Sigmoid colon (tissue), 7 donors: ENCODE results near the gene IMP4. TPM values are rescaled to one million over a fixed set of nuclear protein-coding genes. Genes with fewer than 3 reads are reported as not detected.

ENCODE experiments used
- DNase-seq: peaks from one replicate; pipeline ENCODE4 v3.0.0-alpha.2; 2019
- H3K27ac ChIP-seq, 4 donors: fragments of 200-600 bp; sonication (generic); one replicate each; pipeline ENCODE4 v1.5.1; 2016 to 2019; ENCODE audit warnings: mild to moderate bottlenecking in 1 of 4
- H3K27me3 ChIP-seq, 3 donors: fragments of 200-600 bp; sonication (generic); one replicate each; pipeline ENCODE4 v1.5.1; 2019; ENCODE audit warnings: mild to moderate bottlenecking in 1 of 3
- H3K36me3 ChIP-seq, 4 donors: fragments of 200-600 bp; sonication (generic); one replicate each; pipeline ENCODE4 v1.5.1; 2016 to 2019
- H3K4me1 ChIP-seq, 4 donors: fragments of 200-600 bp; sonication (generic); one replicate each; pipeline ENCODE4 v1.5.1; 2017 to 2019
- H3K4me3 ChIP-seq, 4 donors: fragments of 200-600 bp; sonication (generic); one replicate each; pipeline ENCODE4 v1.5.1; 2017 to 2019; ENCODE audit warnings: mild to moderate bottlenecking in 2 of 4, moderate library complexity in 1 of 4
- H3K9me3 ChIP-seq, 4 donors: fragments of 200-600 bp in 3 of 4; sonication (generic) in 3 of 4; one replicate each; pipeline versions ENCODE4 v1.5.1 to v1.6.1; 2013 to 2019
- CTCF ChIP-seq, 4 experiments: fragments of 450-650 bp in 3 of 4; fragments of 200-600 bp in 1 of 4; IDR thresholded peaks; one replicate each; pipeline ENCODE4 v1.5.1; 2016 to 2019; ENCODE audit warnings: antibody characterized with exemption in 4 of 4, mild to moderate bottlenecking in 3 of 4, moderate library complexity in 2 of 4
- EP300 ChIP-seq, 4 donors: sonication (generic); formaldehyde crosslinking; IDR thresholded peaks; one replicate each; pipeline ENCODE4 v1.6.1; 2017; ENCODE audit warnings: antibody characterized with exemption in 4 of 4
- POLR2A ChIP-seq, 2 donors: fragments of 450-650 bp; IDR thresholded peaks; one replicate each; pipeline ENCODE4 v1.6.1; 2016; ENCODE audit warnings: antibody characterized with exemption in 2 of 2, mild to moderate bottlenecking in 2 of 2, moderate library complexity in 2 of 2
- POLR2AphosphoS5 ChIP-seq, 4 donors: sonication (generic); formaldehyde crosslinking; IDR thresholded peaks; one replicate each; pipeline ENCODE4 v1.6.1; 2017; ENCODE audit warnings: antibody characterized with exemption in 4 of 4
- WGBS, 2 donors: extraction: QIAGEN DNeasy Blood & Tissue Kit; methylation state at CpG; one replicate each; pipeline ENCODE4 v1.1.7; 2013; 5-methylcytosine and 5-hydroxymethylcytosine counted together
- intact Hi-C: fragments of 100-400 bp; cut with DNase I; formaldehyde crosslinking; loops from one replicate; pipeline ENCODE4 v1.15.1; 2023
- polyA plus RNA-seq, 3 donors: library from polyadenylated mRNA; stranded (reverse); fragments of 200-250 nt; gene quantifications; one replicate each; pipeline ENCODE4 v1.2.3, GENCODE V29; 2013
- total RNA-seq, 4 donors: library from RNA; depleted of rRNA; stranded (reverse); fragments of >200 nt; gene quantifications; one replicate each; pipeline ENCODE4 v1.1.0, GENCODE V29; 2016
- donor health status: healthy with polysubstance abuse.
- donor health status: Bipolar disorder and iron deficiency.
- donor health status: healthy.

The IMP4 gene
- total and polyA plus RNA-seq, 7 donors, result 48.0 to 130 (median 76.4) TPM

GRCh38 chr2:130303169-130303568 lies 39.5 kb upstream of the IMP4 start:
- H3K4me1 ChIP-seq, result no peaks in the 10 kb centered on the region
- intact Hi-C loops, result no loop called here
- no peaks in the 10 kb centered on the region for H3K9me3 ChIP-seq
- no peaks in the 10 kb centered on the region for H3K27me3 ChIP-seq
- H3K36me3 ChIP-seq, result no peaks in the 10 kb centered on the region
- DNase-seq, result no peak
- no peak overlapping the region for H3K4me3 ChIP-seq
- TF ChIP-seq POLR2A (IDR thresholded peaks at IDR 0.05) (no peak), POLR2AphosphoS5 (IDR thresholded peaks at IDR 0.05) (no peak), CTCF (IDR thresholded peaks at IDR 0.05) (no peak)
- H3K27ac ChIP-seq, result no peak overlapping the region

- WGBS, 2 donors, result 87% methylated on average over 3 of the region's 3 CpGs
- Histone ChIP-seq H3K4me1 (no peaks in the 10 kb centered on the region), H3K4me3 (no peak overlapping the region), H3K27me3 (no peaks in the 10 kb centered on the region), H3K27ac (no peak overlapping the region), H3K36me3 (no peaks in the 10 kb centered on the region), H3K9me3 (no peaks in the 10 kb centered on the region)
- intact Hi-C loops, result no loop called here
- DNase-seq, result no peak
- TF ChIP-seq EP300 (IDR thresholded peaks at IDR 0.05) (no peak), POLR2AphosphoS5 (IDR thresholded peaks at IDR 0.05) (no peak), CTCF (IDR thresholded peaks at IDR 0.05) (no peak), POLR2A (IDR thresholded peaks at IDR 0.05) (no peak)
These were observed 38.0 kb upstream of the IMP4 start for GRCh38 chr2:130304726-130305125.

GRCh38 chr2:130307850-130308249 lies 34.8 kb upstream of the IMP4 start:
- TF ChIP-seq CTCF (IDR thresholded peaks at IDR 0.05) (no peak), EP300 (IDR thresholded peaks at IDR 0.05) (no peak), POLR2AphosphoS5 (IDR thresholded peaks at IDR 0.05) (no peak), POLR2A (IDR thresholded peaks at IDR 0.05) (no peak)
- intact Hi-C loops, result no loop called here
- WGBS, 2 donors, result 87 to 93% methylated on average over 4 of the region's 4 CpGs

GRCh38 chr2:130310881-130311280 lies 31.8 kb upstream of the IMP4 start:
- DNase-seq, result no peak
- Histone ChIP-seq H3K4me3 (no peak overlapping the region), H3K9me3 (no peaks in the 10 kb centered on the region), H3K27ac (no peak overlapping the region), H3K36me3 (no peaks in the 10 kb centered on the region), H3K27me3 (peaks cover 0 to 8% (median 0%) of the 10 kb centered on the region in 3 donors), H3K4me1 (no peaks in the 10 kb centered on the region)
- TF ChIP-seq POLR2AphosphoS5 (IDR thresholded peaks at IDR 0.05) (no peak), CTCF (IDR thresholded peaks at IDR 0.05) (no peak), EP300 (IDR thresholded peaks at IDR 0.05) (no peak), POLR2A (IDR thresholded peaks at IDR 0.05) (no peak)
- intact Hi-C loops, result no loop called here

More at GRCh38 chr2:130307850-130308249, 34.8 kb upstream of the IMP4 start:
- no peaks in the 10 kb centered on the region for H3K27me3 ChIP-seq
- no peaks in the 10 kb centered on the region for H3K9me3 ChIP-seq
- no peak overlapping the region for H3K27ac ChIP-seq
- no peak for DNase-seq
- H3K4me3 ChIP-seq, result no peak overlapping the region
- no peaks in the 10 kb centered on the region for H3K4me1 ChIP-seq
- no peaks in the 10 kb centered on the region for H3K36me3 ChIP-seq

- no peak overlapping the region for H3K27ac ChIP-seq
- H3K4me3 ChIP-seq, result no peak overlapping the region
- no peaks in the 10 kb centered on the region for H3K9me3 ChIP-seq
- intact Hi-C loops, result no loop called here
- H3K4me1 ChIP-seq, result no peaks in the 10 kb centered on the region
- 85 to 86% methylated on average over 12 of the region's 12 CpGs for WGBS, 2 donors
- TF ChIP-seq POLR2AphosphoS5 (IDR thresholded peaks at IDR 0.05), result no peak
- no peak for TF ChIP-seq CTCF (IDR thresholded peaks at IDR 0.05)
- TF ChIP-seq EP300 (IDR thresholded peaks at IDR 0.05), result no peak
- no peak for TF ChIP-seq POLR2A (IDR thresholded peaks at IDR 0.05)
- no peaks in the 10 kb centered on the region for H3K36me3 ChIP-seq
- H3K27me3 ChIP-seq, result peaks cover 0 to 8% (median 0%) of the 10 kb centered on the region in 3 donors
- DNase-seq, result no peak
These were observed 28.8 kb upstream of the IMP4 start for GRCh38 chr2:130313812-130314334.
